Measurements from ENCODE around the gene HLA-F. TPM values are rescaled to one million over a fixed set of nuclear protein-coding genes. Genes with fewer than 3 reads are reported as not detected.

Gene HLA-F
- total and polyA plus RNA-seq, 2 donors, result 130 to 530 TPM

GRCh38 chr6:29752451-29753308, 29.4 kb downstream of the HLA-F start:
- Histone ChIP-seq H3K9me3 (ENCODE audit: control insufficient read depth in 2 of 2, insufficient read depth in 1 of 2, low read length in 1 of 2) (peaks cover 0 to 3% of the 10 kb centered on the region in 2 donors), H3K4me1 (ENCODE audit: control insufficient read depth in 2 of 2, insufficient read depth in 2 of 2, low read length in 2 of 2) (peaks cover 3 to 6% of the 10 kb centered on the region in 2 donors), H3K4me3 (ENCODE audit: low read length in 2 of 2) (peak overlapping the region; percentile 42 to 59), H3K36me3 (ENCODE audit: control insufficient read depth in 2 of 2, insufficient read depth in 2 of 2, low read length in 1 of 2) (no peaks in the 10 kb centered on the region), H3K27ac (ENCODE audit: low read depth in 1 of 2, low read length in 1 of 2) (peak overlapping the region; percentile 47 to 56), H3K27me3 (ENCODE audit: control insufficient read depth in 2 of 2, insufficient read depth in 1 of 2, low read length in 1 of 2) (peaks cover 35 to 82% of the 10 kb centered on the region in 2 donors)
- 1% methylated on average over 64 of the region's 64 CpGs for WGBS
- DNase-seq (ENCODE audit: low read depth in 6 of 9, low spot score in 9 of 9), result peak; percentile 6 to 66 (median 38)

GRCh38 chr6:29753309-29753644, 30.0 kb downstream of the HLA-F start:
- Histone ChIP-seq H3K36me3 (ENCODE audit: control insufficient read depth in 2 of 2, insufficient read depth in 2 of 2, low read length in 1 of 2) (no peaks in the 10 kb centered on the region), H3K9me3 (ENCODE audit: control insufficient read depth in 2 of 2, insufficient read depth in 1 of 2, low read length in 1 of 2) (peaks cover 0 to 3% of the 10 kb centered on the region in 2 donors), H3K27ac (ENCODE audit: low read depth in 1 of 2, low read length in 1 of 2) (no peak overlapping the region), H3K4me3 (ENCODE audit: low read length in 2 of 2) (peak overlapping the region in 1 of 2 donors; percentile 59), H3K4me1 (ENCODE audit: control insufficient read depth in 2 of 2, insufficient read depth in 2 of 2, low read length in 2 of 2) (peaks cover 2 to 5% of the 10 kb centered on the region in 2 donors), H3K27me3 (ENCODE audit: control insufficient read depth in 2 of 2, insufficient read depth in 1 of 2, low read length in 1 of 2) (peaks cover 29 to 76% of the 10 kb centered on the region in 2 donors)
- 38% methylated on average over 4 of the region's 4 CpGs for WGBS
- no peak for DNase-seq (ENCODE audit: low read depth in 6 of 9, low spot score in 9 of 9)

- 70% methylated on average over 23 of the region's 23 CpGs for WGBS
Observed at GRCh38 chr6:29755295-29755871, 32.1 kb downstream of the HLA-F start.

GRCh38 chr6:29757282-29757681, 34.0 kb downstream of the HLA-F start:
- WGBS, result 86% methylated on average over 2 of the region's 2 CpGs
- Histone ChIP-seq H3K9me3 (ENCODE audit: control insufficient read depth in 2 of 2, insufficient read depth in 1 of 2, low read length in 1 of 2) (no peaks in the 10 kb centered on the region), H3K36me3 (ENCODE audit: control insufficient read depth in 2 of 2, insufficient read depth in 2 of 2, low read length in 1 of 2) (no peaks in the 10 kb centered on the region), H3K4me3 (ENCODE audit: low read length in 2 of 2) (no peak overlapping the region), H3K27ac (ENCODE audit: low read depth in 1 of 2, low read length in 1 of 2) (no peak overlapping the region), H3K4me1 (ENCODE audit: control insufficient read depth in 2 of 2, insufficient read depth in 2 of 2, low read length in 2 of 2) (no peaks in the 10 kb centered on the region), H3K27me3 (ENCODE audit: control insufficient read depth in 2 of 2, insufficient read depth in 1 of 2, low read length in 1 of 2) (peaks cover 9 to 38% of the 10 kb centered on the region in 2 donors)
- DNase-seq (ENCODE audit: low read depth in 6 of 9, low spot score in 9 of 9), result no peak

More at GRCh38 chr6:29755295-29755871, 32.1 kb downstream of the HLA-F start:
- Histone ChIP-seq H3K36me3 (ENCODE audit: control insufficient read depth in 2 of 2, insufficient read depth in 2 of 2, low read length in 1 of 2) (no peaks in the 10 kb centered on the region), H3K27me3 (ENCODE audit: control insufficient read depth in 2 of 2, insufficient read depth in 1 of 2, low read length in 1 of 2) (peaks cover 24 to 56% of the 10 kb centered on the region in 2 donors), H3K27ac (ENCODE audit: low read depth in 1 of 2, low read length in 1 of 2) (no peak overlapping the region), H3K9me3 (ENCODE audit: control insufficient read depth in 2 of 2, insufficient read depth in 1 of 2, low read length in 1 of 2) (no peaks in the 10 kb centered on the region), H3K4me3 (ENCODE audit: low read length in 2 of 2) (no peak overlapping the region), H3K4me1 (ENCODE audit: control insufficient read depth in 2 of 2, insufficient read depth in 2 of 2, low read length in 2 of 2) (no peaks in the 10 kb centered on the region)
- DNase-seq (ENCODE audit: low read depth in 6 of 9, low spot score in 9 of 9), result no peak

- no peaks in the 10 kb centered on the region for H3K36me3 ChIP-seq (ENCODE audit: control insufficient read depth in 2 of 2, insufficient read depth in 2 of 2, low read length in 1 of 2)
- DNase-seq (ENCODE audit: low read depth in 6 of 9, low spot score in 9 of 9), result no peak
- H3K27ac ChIP-seq (ENCODE audit: low read depth in 1 of 2, low read length in 1 of 2), result no peak overlapping the region
- no peaks in the 10 kb centered on the region for H3K4me1 ChIP-seq (ENCODE audit: control insufficient read depth in 2 of 2, insufficient read depth in 2 of 2, low read length in 2 of 2)
- H3K27me3 ChIP-seq (ENCODE audit: control insufficient read depth in 2 of 2, insufficient read depth in 1 of 2, low read length in 1 of 2), result peaks cover 4 to 33% of the 10 kb centered on the region in 2 donors
- H3K9me3 ChIP-seq (ENCODE audit: control insufficient read depth in 2 of 2, insufficient read depth in 1 of 2, low read length in 1 of 2), result no peaks in the 10 kb centered on the region
- H3K4me3 ChIP-seq (ENCODE audit: low read length in 2 of 2), result no peak overlapping the region
- WGBS, result 48% methylated on average over 2 of the region's 2 CpGs
Observed at GRCh38 chr6:29757701-29758293, 34.6 kb downstream of the HLA-F start.

GRCh38 chr6:29758761-29759160, 35.5 kb downstream of the HLA-F start:
- 94% methylated on average over 2 of the region's 2 CpGs for WGBS
- no peak overlapping the region for H3K4me3 ChIP-seq (ENCODE audit: low read length in 2 of 2)
- no peak overlapping the region for H3K27ac ChIP-seq (ENCODE audit: low read depth in 1 of 2, low read length in 1 of 2)
- peaks cover 0 to 24% of the 10 kb centered on the region in 2 donors for H3K27me3 ChIP-seq (ENCODE audit: control insufficient read depth in 2 of 2, insufficient read depth in 1 of 2, low read length in 1 of 2)
- no peaks in the 10 kb centered on the region for H3K9me3 ChIP-seq (ENCODE audit: control insufficient read depth in 2 of 2, insufficient read depth in 1 of 2, low read length in 1 of 2)
- H3K4me1 ChIP-seq (ENCODE audit: control insufficient read depth in 2 of 2, insufficient read depth in 2 of 2, low read length in 2 of 2), result no peaks in the 10 kb centered on the region
- H3K36me3 ChIP-seq (ENCODE audit: control insufficient read depth in 2 of 2, insufficient read depth in 2 of 2, low read length in 1 of 2), result no peaks in the 10 kb centered on the region
- DNase-seq (ENCODE audit: low read depth in 6 of 9, low spot score in 9 of 9), result no peak

- no peak overlapping the region for H3K27ac ChIP-seq (ENCODE audit: low read depth in 1 of 2, low read length in 1 of 2)
- no peaks in the 10 kb centered on the region for H3K9me3 ChIP-seq (ENCODE audit: control insufficient read depth in 2 of 2, insufficient read depth in 1 of 2, low read length in 1 of 2)
- no peaks in the 10 kb centered on the region for H3K4me1 ChIP-seq (ENCODE audit: control insufficient read depth in 2 of 2, insufficient read depth in 2 of 2, low read length in 2 of 2)
- 88% methylated on average over 5 of the region's 5 CpGs for WGBS
- DNase-seq (ENCODE audit: low read depth in 6 of 9, low spot score in 9 of 9), result no peak
- H3K36me3 ChIP-seq (ENCODE audit: control insufficient read depth in 2 of 2, insufficient read depth in 2 of 2, low read length in 1 of 2), result no peaks in the 10 kb centered on the region
- peaks cover 0 to 24% of the 10 kb centered on the region in 2 donors for H3K27me3 ChIP-seq (ENCODE audit: control insufficient read depth in 2 of 2, insufficient read depth in 1 of 2, low read length in 1 of 2)
- H3K4me3 ChIP-seq (ENCODE audit: low read length in 2 of 2), result no peak overlapping the region
Observed at GRCh38 chr6:29759457-29759856, 36.2 kb downstream of the HLA-F start.

GRCh38 chr6:29760328-29760727, 37.1 kb downstream of the HLA-F start:
- WGBS, result 80% methylated on average over 3 of the region's 3 CpGs
- Histone ChIP-seq H3K9me3 (ENCODE audit: control insufficient read depth in 2 of 2, insufficient read depth in 1 of 2, low read length in 1 of 2) (no peaks in the 10 kb centered on the region), H3K27me3 (ENCODE audit: control insufficient read depth in 2 of 2, insufficient read depth in 1 of 2, low read length in 1 of 2) (peaks cover 0 to 19% of the 10 kb centered on the region in 2 donors), H3K27ac (ENCODE audit: low read depth in 1 of 2, low read length in 1 of 2) (no peak overlapping the region), H3K4me3 (ENCODE audit: low read length in 2 of 2) (no peak overlapping the region), H3K36me3 (ENCODE audit: control insufficient read depth in 2 of 2, insufficient read depth in 2 of 2, low read length in 1 of 2) (no peaks in the 10 kb centered on the region), H3K4me1 (ENCODE audit: control insufficient read depth in 2 of 2, insufficient read depth in 2 of 2, low read length in 2 of 2) (no peaks in the 10 kb centered on the region)
- no peak for DNase-seq (ENCODE audit: low read depth in 6 of 9, low spot score in 9 of 9)

GRCh38 chr6:29762051-29762450, 38.8 kb downstream of the HLA-F start:
- no peaks in the 10 kb centered on the region for H3K9me3 ChIP-seq (ENCODE audit: control insufficient read depth in 2 of 2, insufficient read depth in 1 of 2, low read length in 1 of 2)
- no peak overlapping the region for H3K27ac ChIP-seq (ENCODE audit: low read depth in 1 of 2, low read length in 1 of 2)
- no peak for DNase-seq (ENCODE audit: low read depth in 6 of 9, low spot score in 9 of 9)
- WGBS, result 72% methylated on average over 4 of the region's 4 CpGs
- no peaks in the 10 kb centered on the region for H3K4me1 ChIP-seq (ENCODE audit: control insufficient read depth in 2 of 2, insufficient read depth in 2 of 2, low read length in 2 of 2)
- H3K4me3 ChIP-seq (ENCODE audit: low read length in 2 of 2), result no peak overlapping the region
- no peaks in the 10 kb centered on the region for H3K36me3 ChIP-seq (ENCODE audit: control insufficient read depth in 2 of 2, insufficient read depth in 2 of 2, low read length in 1 of 2)
- H3K27me3 ChIP-seq (ENCODE audit: control insufficient read depth in 2 of 2, insufficient read depth in 1 of 2, low read length in 1 of 2), result peaks cover 0 to 6% of the 10 kb centered on the region in 2 donors

Measured in thymus (tissue), 11 donors.